HUES48 (cell line): ENCODE measurements around the gene SLC2A9.

ENCODE experiments used
- H3K27ac ChIP-seq: one replicate; pipeline ENCODE4 v1.7.0; 2013; ENCODE audit warnings: low read depth, low read length, inconsistent platforms
- H3K27me3 ChIP-seq: 2 replicates; pipeline ENCODE4 v1.6.1; 2013; ENCODE audit warnings: mild to moderate bottlenecking, low read length; ENCODE audit not compliant: control insufficient read depth, insufficient read depth
- H3K36me3 ChIP-seq: 2 replicates; pipeline ENCODE4 v1.6.1; 2013; ENCODE audit warnings: low read length; ENCODE audit not compliant: control insufficient read depth, insufficient read depth
- H3K4me1 ChIP-seq: 2 replicates; pipeline ENCODE4 v1.6.1; 2013; ENCODE audit warnings: mild to moderate bottlenecking, low read length; ENCODE audit not compliant: control insufficient read depth, insufficient read depth
- H3K4me3 ChIP-seq: 2 replicates; pipeline ENCODE4 v1.5.1; 2013; ENCODE audit warnings: mild to moderate bottlenecking, low read depth, low read length
- H3K9ac ChIP-seq: 2 replicates; pipeline ENCODE4 v1.6.1; 2013; ENCODE audit warnings: mild to moderate bottlenecking, low read depth, low read length, moderate library complexity
- H3K9me3 ChIP-seq: 2 replicates; pipeline ENCODE4 v1.6.1; 2013; ENCODE audit warnings: low read length; ENCODE audit not compliant: control insufficient read depth, insufficient read depth

The SLC2A9 gene

DNA sequence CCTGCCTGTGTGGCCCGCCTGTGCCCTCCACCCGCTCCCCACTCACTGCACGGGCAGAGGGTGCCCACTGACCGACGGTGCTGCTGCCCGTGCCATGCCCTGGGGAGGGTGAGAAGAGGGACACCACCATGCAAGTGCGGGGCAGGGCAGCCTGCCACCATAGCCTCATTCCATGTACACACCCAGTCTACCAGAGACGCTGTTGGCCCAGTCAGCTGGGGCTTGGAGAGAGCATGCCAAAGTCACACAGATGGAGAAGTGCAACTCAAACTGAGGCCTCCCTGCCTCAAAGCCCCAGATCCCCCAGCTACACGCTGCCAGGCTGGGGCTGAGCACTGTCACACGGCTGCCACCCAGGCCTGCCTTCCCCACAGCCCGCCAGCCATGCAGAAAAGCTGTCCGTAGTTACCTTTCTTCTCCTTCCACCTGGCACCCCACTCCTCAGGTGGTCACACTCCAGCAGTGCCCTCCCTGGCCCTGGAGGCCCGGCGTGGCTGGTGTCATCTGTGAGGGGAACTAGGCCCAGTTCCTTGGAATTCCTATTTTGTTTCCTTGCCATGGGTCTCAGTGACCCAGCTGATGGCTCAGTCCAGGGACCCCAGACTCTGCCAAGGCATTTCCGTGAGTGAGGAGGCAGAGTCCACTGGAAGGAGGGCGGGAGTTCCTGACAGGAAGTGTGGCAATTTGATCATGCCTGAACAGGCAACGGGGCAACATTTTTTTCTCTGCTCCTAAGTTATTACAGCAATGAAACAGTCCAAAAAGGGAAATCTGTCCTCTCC is at the start of gene SLC2A9:
SLC2A9 (minus strand) TSS at position 627 of the 782 bp plus-strand sequence; CDS start at position 559, 68 bp downstream.
- Histone ChIP-seq H3K9ac (no peak within 1 kb of the TSS), H3K36me3 (no peaks in the 10 kb centered on the region), H3K27me3 (peaks cover 18% of the 10 kb centered on the region), H3K4me1 (0 out of 2 replicates have a peak, but pooled peaks cover 4% of the 10 kb centered on the region), H3K9me3 (no peaks in the 10 kb centered on the region), H3K27ac (no peak within 1 kb of the TSS), H3K4me3 (no peak within 1 kb of the TSS)

DNA sequence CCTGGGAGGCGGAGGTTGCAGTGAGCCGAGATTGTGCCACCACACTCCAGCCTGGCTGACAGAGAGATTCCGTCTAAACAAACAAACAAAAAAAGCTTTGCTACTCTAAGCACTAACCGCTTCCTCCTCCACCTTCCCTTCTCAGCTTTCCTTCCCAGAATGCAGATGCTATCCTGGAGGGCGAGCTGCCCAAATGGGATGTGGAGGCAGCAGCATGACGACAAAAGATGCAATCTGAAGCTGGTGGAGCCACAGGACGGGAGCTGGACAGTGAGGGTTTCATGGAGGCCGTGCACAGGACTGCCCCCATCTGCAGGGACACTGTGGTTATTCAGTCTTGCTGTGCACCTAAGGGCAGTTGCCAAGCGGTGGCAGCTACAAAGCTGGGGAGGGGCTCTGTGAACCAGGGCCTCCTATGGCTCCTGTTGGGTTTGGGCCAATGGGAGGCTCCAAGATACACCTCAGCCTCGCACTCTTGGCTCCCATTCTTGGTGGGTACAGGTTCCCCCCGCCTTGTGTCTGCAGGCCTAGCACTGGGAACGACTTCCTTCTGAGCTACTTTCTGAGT is 47.9 kb upstream of the SLC2A9 start:
- Histone ChIP-seq H3K36me3 (peaks cover 32% of the 10 kb centered on the region), H3K27me3 (no peaks in the 10 kb centered on the region), H3K4me1 (no peaks in the 10 kb centered on the region), H3K27ac (no peak overlapping the region), H3K4me3 (no peak overlapping the region), H3K9me3 (no peaks in the 10 kb centered on the region), H3K9ac (no peak overlapping the region)

DNA sequence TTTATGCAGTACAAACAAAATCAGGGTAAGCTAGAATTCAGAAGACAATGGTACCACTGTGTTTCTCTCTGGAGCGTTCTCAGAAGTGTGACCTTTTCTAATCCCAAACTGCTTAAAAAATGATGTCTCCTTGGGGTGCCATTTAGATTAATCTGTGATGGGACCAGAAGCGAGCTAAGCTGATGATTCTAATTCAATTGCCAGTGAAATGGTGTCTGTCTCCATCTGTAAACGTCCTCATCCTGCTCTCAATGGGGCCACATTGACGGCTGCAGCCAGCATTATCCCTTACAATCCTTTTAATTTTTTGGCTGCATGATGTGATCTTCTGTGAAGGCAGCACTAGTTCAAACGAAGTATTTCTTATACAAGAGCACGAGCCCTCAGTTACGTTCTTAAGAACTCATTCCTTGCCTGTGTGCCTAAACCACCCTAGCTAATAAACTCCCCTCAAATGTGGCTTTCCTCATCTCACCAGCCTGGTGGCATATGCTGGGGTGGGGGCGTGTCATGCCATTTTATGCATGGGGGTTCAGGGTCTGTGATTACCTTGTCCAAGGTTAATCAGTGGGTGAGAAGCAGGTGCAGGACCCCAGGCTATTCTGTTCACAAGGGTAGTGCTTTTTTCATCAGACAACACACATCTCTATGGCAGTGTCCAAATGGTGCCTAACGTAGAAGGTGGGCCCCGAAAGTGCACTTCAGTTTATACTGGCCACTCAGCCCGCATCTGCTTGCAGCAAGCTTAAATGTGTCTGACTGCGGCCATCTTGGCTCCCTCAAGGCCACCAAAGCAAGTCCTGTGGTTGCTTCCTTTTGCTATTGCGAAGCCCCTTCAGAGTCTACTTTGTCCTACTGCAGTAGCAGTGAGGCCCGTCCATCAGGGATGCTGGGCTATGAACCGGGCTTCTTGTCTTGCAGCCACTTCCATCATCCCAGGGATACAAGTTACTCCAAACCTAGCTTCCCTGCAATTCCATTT is 45.7 kb upstream of the SLC2A9 start:
- no peak overlapping the region for H3K27ac ChIP-seq
- H3K4me3 ChIP-seq, result no peak overlapping the region
- H3K27me3 ChIP-seq, result no peaks in the 10 kb centered on the region
- no peaks in the 10 kb centered on the region for H3K9me3 ChIP-seq
- H3K36me3 ChIP-seq, result peaks cover 10% of the 10 kb centered on the region; the same call in 1 of the 2 replicates
- H3K4me1 ChIP-seq, result peaks cover 13% of the 10 kb centered on the region
- no peak overlapping the region for H3K9ac ChIP-seq

DNA sequence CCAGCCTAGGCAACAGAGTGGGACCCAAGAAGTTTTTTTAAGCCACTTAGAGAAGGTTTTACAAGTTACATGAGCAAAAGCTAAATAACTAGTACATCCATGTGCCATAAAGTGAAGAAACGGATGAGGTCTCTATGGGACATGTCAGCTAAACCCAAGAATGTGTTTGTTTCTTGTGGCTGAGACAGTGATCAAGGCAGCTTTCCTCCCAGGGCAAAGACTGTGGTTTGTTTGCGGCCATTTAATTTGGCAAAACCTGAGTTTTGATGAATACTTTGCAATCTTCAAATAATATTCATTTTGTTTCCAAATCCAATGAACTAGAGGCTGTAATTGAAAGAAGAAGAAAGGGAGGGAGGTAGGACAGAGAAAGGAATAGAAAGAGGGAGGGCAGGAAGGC is 44.9 kb upstream of the SLC2A9 start:
- H3K36me3 ChIP-seq, result peaks cover 9% of the 10 kb centered on the region; the same call in 1 of the 2 replicates
- no peak overlapping the region for H3K27ac ChIP-seq

DNA sequence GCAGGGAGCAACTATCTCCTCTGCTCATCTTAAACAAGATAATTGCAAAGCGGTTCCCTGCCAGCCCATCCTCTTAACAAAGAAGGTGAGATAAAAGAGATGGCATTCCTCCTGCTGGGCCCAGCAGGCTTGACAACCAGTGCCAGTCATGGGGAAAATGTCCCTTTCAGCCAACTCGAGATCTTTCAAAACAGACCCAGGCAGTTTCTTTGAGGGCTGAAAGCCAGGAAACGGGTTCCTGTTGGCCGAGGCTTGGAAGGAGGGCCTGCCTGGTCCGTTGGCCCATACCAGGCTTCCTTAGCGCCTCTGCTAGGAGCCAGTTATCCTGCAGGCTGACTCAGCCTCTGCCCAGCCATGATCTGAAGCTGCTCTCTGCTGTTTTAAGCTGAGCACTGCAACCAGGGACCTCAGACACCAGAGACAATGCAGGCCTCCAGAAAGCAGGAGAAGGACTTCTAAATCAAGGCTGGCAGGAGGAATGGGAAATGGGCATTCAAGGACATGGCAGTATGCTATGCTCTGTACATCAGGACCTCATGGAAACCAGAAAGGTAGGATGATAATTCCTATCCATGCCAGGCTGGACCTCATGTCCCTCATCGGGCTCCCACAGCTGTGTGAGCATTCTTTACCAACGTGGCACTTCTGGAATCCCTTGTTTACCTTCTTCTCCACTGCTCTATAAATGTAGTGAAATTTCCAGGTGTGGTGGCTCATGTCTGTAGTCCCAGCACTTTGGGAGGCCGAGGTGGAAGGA is 42.4 kb upstream of the SLC2A9 start:
- H3K36me3 ChIP-seq, result 0 out of 2 replicates have a peak, but pooled peaks cover 3% of the 10 kb centered on the region
- H3K9ac ChIP-seq, result no peak overlapping the region
- peak overlapping the region; percentile 71 for H3K27ac ChIP-seq
- H3K4me1 ChIP-seq, result peaks cover 13% of the 10 kb centered on the region
- H3K4me3 ChIP-seq, result no peak overlapping the region
- H3K9me3 ChIP-seq, result no peaks in the 10 kb centered on the region
- H3K27me3 ChIP-seq, result no peaks in the 10 kb centered on the region

More for the DNA sequence above, 44.9 kb upstream of the SLC2A9 start:
- Histone ChIP-seq H3K9me3 (no peaks in the 10 kb centered on the region), H3K4me1 (peaks cover 13% of the 10 kb centered on the region), H3K9ac (no peak overlapping the region), H3K4me3 (no peak overlapping the region), H3K27me3 (no peaks in the 10 kb centered on the region)

DNA sequence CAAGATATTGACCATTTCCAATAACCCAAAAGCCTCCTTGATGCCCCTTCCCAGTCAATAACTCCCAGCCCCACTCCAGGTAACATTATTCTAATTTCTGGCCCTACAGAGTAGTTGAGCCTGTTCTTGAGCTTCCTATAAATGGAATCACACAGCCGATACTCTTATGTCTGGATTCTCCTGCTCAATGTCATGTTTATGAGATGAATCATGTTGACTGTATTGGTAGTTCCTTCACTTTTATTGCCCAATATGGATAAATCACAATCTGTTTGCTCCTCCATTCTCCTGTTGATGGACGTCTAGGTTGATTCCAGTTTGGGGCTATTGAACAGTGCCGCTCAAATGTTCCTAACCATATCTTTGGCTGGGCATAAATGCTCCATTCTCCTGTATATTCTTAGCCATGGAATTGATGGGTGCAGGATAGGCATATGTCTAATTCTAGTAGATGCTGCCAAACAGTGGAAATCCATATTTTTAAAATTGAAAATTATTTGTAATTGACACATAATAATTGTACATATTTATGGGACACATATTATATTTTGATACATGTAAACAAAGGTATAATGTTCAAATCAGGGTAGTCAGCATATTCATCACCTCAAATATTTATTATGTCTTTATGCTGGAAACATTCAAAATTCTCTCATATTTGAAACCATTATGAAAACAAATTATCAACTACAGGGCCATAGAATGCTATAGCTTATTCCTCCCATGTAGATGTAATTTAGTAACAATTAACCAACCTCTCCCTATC is 40.5 kb upstream of the SLC2A9 start:
- H3K4me1 ChIP-seq, result peaks cover 13% of the 10 kb centered on the region
- no peak overlapping the region for H3K27ac ChIP-seq
- no peaks in the 10 kb centered on the region for H3K36me3 ChIP-seq
- H3K9me3 ChIP-seq, result no peaks in the 10 kb centered on the region
- no peaks in the 10 kb centered on the region for H3K27me3 ChIP-seq
- H3K9ac ChIP-seq, result no peak overlapping the region
- no peak overlapping the region for H3K4me3 ChIP-seq

DNA sequence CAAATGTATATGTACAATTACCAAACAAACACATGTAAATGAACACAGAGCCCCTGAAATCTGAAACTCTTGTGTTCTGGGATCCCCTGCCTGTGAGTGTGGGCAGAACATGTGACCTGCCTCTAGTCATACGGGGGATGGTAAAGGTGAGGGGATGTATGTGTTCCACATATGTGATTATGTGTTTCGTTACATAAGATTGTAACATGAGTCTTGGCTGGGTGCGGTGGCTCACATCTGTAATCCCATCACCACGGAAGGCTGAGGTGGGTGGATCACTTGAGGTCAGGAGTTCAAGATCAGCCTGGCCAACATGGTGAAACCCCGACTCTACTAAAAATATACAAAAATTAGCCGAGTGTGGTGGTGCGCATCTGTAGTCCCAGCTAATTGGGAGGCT is 37.1 kb upstream of the SLC2A9 start:
- Histone ChIP-seq H3K27me3 (no peaks in the 10 kb centered on the region), H3K4me3 (no peak overlapping the region), H3K27ac (no peak overlapping the region), H3K4me1 (peaks cover 7% of the 10 kb centered on the region), H3K9me3 (no peaks in the 10 kb centered on the region), H3K9ac (no peak overlapping the region), H3K36me3 (no peaks in the 10 kb centered on the region)

DNA sequence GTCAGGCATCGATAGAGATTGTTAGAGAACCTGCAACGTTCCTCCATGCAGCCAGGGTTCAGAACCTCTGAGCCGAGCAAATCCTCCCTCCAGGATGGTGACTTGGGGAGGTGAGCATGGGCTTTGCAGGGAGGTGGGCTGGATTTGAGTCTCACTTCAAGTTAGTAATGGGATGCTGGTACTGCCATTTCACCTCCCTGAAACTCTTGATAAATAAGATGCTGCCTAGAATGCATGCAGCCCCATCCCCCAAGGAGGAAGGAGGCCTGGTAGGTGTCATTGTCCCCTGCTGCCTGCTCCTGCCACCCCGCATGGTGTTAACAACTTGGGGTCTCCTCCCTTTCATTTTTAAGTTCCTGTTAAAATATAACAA is 35.7 kb upstream of the SLC2A9 start:
- H3K9me3 ChIP-seq, result no peaks in the 10 kb centered on the region
- H3K4me3 ChIP-seq, result no peak overlapping the region
- no peak overlapping the region for H3K27ac ChIP-seq
- H3K36me3 ChIP-seq, result no peaks in the 10 kb centered on the region
- H3K27me3 ChIP-seq, result no peaks in the 10 kb centered on the region
- H3K4me1 ChIP-seq, result no peaks in the 10 kb centered on the region
- H3K9ac ChIP-seq, result no peak overlapping the region

DNA sequence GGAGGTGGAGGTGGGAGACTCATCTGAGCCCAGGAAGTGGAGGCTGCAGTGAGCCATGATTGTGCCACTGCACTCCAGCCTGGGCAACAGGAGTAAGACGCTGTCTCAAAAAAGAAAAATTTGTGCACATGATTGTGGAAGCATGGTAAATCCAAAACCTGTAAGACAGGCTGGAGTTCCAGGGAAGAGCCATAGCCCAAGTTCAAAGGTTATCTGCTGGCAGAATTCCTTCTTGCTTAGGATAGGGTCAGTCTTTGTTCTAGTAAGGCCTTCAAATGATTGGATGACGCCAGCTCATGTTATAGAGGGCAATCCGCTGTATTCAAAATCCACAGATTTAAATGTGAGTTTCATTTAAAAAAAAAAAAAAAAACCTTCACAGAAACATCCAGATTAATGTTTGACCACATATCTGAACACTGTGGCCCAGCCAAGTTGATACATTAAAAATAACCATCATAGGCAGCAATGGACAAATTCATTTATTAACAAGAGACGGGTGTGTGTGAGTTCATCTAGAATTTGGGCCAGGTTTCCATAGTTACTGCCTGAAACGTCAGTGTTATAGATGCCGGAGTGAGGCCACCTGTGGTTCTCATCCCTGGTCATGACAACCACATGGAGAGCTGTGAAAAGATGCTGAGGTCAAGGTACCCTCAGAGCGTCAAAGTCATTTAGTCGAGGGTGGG is 35.2 kb upstream of the SLC2A9 start:
- no peaks in the 10 kb centered on the region for H3K4me1 ChIP-seq
- no peak overlapping the region for H3K4me3 ChIP-seq
- H3K9ac ChIP-seq, result no peak overlapping the region
- H3K36me3 ChIP-seq, result no peaks in the 10 kb centered on the region
- H3K9me3 ChIP-seq, result no peaks in the 10 kb centered on the region
- no peak overlapping the region for H3K27ac ChIP-seq
- no peaks in the 10 kb centered on the region for H3K27me3 ChIP-seq
